Activated CD4-positive, alpha-beta T cell treated with anti-CD3 and anti-CD28 coated beads, Interleukin-2, amount 50 U/mL, for 16 hours (primary cell): ENCODE data around the gene CCNG2.
A peak's percentile ranks its signal among the peaks of the same experiment; 100 is the strongest.

Experiments used
- DNase-seq: peaks from one replicate; pipeline ENCODE4 v3.0.0-alpha.2; 2020

Gene CCNG2

DNA sequence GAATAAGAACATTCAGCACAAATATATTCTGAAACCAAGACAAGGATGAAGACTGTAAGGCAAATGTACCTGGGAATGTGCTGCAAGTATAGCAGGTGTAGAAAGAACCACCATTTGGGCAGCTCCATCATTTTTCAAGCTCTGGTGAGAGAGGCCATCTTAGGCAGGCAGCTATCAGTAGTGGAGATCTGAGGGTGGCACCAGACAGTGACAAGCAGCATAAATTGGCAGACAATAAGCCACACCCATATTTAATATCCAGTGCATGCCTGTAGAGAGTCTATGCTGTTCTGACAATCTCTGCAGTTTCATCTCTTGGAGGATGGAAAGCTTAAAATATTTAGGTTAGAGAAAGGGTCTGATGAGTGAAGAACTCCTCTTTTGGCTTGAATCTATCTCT lies 22.5 kb downstream of the CCNG2 start:
- DNase-seq: no peak

DNA sequence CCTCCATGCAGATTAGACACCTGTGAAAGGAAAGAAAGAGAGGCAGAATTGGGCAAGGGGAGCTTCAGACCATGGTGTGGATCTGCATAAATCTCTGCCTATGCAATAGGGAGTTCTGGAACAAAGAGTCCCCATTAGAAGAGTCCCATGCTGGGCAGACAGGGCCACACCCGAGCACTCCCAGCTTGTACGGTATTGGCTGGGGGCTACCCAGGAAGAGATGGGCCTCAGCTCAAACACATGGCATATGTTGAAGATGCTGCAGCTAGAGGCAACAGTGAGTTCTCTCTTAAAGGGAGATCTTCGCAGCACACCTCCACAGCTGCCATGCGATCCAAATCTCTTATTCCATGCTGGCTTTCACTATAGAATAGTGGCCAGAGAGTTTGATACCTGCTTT lies 24.7 kb downstream of the CCNG2 start:
- no peak for DNase-seq

- no peak for DNase-seq
These were observed 26.9 kb downstream of the CCNG2 start for GRCh38 chr4:77183777-77184420.

- DNase-seq: no peak
These were observed 28.0 kb downstream of the CCNG2 start for GRCh38 chr4:77184974-77185373.

DNA sequence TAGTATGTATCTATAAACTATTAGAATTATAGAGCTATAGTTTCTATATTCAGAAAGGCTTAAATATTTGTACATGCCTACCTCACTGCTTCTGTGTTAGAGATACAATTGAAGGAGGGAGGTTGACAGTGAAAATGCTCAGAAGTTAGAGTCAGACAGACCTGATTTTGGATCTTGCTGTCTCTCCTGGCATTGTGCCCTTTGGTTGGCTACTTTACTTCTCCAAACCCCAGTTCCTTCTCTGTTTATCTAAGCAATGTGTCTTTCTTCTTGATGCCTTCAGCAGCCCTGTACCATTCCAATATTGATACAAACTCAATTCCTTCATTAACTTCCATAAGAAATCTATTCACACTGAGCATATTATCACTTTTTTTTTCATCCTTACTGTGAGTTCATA lies 28.7 kb downstream of the CCNG2 start:
- DNase-seq: no peak

DNA sequence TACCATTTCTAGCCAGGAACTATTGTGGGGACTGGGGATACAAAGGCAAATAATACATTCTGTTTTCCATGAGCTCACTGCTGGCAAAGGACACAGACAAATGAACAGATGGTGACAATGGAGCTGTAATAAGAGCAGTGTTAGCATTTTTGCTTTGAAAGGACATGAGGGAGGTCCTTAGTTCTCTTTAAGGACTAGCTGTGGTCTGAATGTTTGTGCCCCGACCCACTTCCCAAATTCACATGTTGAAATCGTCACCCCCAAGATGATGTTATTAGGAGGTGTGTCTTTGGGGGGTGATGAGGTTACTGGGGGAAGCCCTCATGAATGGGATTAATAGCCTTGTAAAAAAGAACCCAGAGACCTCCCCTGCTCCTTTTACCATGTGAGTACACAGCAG lies 30.3 kb downstream of the CCNG2 start:
- no peak for DNase-seq

- DNase-seq: no peak
These were observed 31.7 kb downstream of the CCNG2 start for GRCh38 chr4:77188498-77189220.

- no peak for DNase-seq
These were observed 32.4 kb downstream of the CCNG2 start for GRCh38 chr4:77189412-77189811.

GRCh38 chr4:77190053-77190452 lies 33.0 kb downstream of the CCNG2 start:
- no peak for DNase-seq

DNA sequence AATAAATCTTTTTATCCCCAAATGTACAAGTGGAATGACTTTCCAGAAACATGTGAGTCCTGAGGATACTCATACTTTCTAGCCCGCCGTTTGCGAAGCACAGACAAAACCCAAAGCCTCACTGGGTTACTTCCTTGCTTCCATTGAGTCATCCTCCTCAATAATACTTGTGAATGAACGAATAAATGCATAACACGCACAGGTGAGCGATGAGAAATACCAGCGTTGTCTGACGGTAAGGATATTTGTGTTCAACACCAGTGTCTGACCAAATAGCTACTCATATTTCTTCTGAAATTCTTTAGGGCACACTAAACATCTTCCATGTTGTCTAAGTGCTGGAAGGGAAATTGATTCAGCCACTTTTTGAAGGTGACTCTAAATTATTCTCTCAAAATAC lies 36.0 kb downstream of the CCNG2 start:
- no peak for DNase-seq

DNA sequence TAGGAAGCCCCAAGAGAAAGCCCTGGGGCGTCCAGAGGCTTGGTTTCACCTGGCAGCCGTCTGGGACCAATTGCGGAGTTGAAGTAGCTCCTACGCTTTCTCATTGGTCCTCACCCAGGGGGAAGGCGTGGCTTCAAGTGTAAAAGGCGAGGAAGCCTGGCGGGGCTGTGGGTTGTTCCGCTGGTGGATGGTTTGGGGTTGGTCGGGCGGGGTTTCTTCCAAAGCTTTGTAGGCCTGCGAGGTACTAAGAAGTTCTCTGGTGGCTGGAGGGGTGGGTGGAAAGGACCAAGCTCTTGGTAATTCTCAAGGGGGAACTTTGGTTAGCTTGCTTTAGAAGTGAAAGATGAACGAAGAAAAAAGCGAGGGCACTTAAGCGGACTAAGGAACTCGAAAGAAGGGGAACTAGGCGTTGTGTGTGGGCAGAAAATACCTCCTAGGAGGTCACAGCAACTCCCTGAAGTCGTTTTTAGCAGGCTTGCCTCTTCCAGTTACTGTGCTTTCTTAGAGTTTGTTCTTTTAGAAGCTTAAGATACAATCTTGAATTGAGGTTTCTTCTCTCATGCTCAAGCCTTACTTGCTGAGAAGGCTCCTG lies 36.6 kb downstream of the CCNG2 start:
- DNase-seq: peak; percentile 51

DNA sequence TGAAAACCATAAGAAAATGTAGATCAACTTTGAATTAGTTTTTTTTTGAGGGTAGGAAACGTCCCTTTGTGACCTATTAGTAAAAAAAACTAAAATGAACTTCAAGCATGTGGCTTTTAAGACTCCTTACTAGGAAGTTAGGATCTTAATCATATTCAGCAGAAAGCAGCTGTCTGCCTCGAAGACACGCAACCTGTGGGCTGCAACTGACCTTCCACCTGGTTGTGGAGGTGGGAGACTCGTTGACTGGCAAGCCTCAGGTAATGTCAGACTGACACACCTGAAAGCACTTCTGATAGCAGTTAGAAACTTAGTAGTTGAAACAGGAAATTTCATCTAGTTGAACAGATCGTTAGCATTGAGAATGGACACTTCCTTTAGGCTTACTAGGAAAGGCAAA lies 37.4 kb downstream of the CCNG2 start:
- DNase-seq: no peak

DNA sequence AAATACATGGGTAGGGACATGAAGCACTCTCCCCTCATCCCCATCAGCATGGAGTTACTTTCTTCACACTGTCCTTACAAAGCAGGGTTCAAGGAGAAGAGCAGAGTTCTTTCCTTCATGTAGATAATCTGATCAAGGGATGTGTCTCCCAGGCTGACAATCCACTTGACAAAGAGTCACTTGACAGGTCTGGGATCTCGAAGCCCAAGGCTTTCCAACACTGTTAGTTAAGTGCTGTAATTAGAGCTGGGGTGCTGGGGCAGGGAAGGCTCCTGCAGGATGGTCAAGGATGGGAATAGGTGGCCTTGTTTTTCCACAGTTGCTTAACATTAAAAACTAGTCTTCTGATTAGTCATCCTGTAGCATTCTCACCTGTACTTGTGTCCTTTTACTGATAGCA lies 38.0 kb downstream of the CCNG2 start:
- no peak for DNase-seq

DNA sequence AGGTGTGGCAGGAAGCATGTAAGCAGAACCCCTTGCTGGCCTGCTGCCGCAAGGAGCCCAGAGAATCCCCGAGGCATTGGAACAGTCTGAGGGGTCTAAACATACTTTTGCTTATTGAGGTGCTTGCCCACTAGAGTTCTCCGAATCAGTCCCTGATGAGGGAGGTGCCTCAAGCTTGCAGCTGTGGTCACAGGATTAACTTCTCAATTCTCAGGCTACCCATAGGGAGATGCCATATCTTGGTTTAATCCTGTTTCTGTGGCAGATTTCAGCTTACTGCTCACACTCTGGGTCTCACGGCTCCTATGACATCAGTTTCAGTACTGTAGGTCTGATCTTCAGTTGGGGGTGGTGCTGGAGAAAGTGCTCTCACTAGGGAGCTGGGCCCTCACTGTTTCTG lies 39.9 kb downstream of the CCNG2 start:
- DNase-seq: peak; percentile 1

DNA sequence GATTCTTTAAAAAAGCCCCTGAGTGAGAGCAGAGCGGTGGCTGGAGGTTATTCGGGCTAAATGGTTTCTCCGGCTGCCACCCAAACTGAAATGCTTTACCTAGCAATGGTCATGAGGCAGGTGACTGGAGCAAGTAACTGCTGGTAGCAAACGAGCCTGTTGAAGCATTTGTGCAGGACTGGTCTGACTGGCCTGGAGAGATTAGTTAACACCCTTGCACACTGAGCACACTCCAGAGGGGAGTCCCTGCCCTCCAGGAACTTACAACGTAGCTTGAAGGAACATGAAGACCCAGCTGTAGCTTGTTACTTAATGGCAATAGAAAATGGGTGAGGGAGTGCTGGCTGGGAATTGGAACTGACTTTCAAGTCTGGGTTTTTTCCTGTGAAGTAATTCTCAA lies 40.4 kb downstream of the CCNG2 start:
- DNase-seq: no peak

- no peak for DNase-seq
These were observed 40.8 kb downstream of the CCNG2 start for GRCh38 chr4:77197831-77198230.

DNA sequence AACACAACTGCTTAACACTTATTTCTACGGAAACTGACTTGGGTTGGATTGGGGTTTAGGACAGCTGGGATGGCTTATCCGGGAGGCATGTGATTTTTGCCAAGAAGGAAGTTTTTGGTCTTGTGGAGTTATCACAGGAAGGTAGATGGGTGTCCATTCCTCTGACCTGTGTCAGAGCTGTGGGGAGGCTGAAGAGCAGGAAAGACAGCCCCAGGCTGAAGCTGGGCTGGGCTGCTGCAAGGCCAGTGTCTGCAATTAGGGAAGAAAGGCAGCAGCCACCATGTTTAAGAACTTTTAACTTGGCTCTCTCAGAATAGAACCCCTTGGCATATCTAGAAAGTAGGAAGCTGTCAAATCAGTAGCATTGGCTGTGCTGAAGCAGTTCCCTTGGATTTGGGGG lies 42.3 kb downstream of the CCNG2 start:
- DNase-seq: no peak

- no peak for DNase-seq
These were observed 42.7 kb downstream of the CCNG2 start for GRCh38 chr4:77199701-77200100.

- DNase-seq: no peak
These were observed 44.3 kb downstream of the CCNG2 start for GRCh38 chr4:77201343-77201742.

DNA sequence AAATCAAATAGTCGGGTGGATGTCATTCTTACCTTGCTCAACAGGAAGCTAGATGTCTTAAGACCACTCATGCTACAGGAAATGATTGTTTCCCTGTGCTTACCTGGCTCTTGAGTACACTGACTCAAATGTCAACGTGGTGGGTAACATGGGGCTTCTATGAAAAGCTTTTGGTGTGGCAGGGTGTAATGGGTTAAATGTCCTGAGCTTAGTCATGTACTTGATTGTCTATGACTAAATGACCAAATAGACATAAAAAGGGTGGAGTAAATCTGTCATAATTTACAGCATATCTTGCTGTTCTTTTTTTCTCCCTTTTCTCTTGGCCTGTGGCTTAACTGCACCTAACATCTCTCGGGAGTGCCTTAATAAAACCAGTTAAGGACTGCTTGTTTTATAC lies 44.9 kb downstream of the CCNG2 start:
- DNase-seq: no peak

GRCh38 chr4:77202491-77202890 lies 45.5 kb downstream of the CCNG2 start:
- no peak for DNase-seq

GRCh38 chr4:77203380-77204197 lies 46.6 kb downstream of the CCNG2 start:
- DNase-seq: peak; percentile 69

DNA sequence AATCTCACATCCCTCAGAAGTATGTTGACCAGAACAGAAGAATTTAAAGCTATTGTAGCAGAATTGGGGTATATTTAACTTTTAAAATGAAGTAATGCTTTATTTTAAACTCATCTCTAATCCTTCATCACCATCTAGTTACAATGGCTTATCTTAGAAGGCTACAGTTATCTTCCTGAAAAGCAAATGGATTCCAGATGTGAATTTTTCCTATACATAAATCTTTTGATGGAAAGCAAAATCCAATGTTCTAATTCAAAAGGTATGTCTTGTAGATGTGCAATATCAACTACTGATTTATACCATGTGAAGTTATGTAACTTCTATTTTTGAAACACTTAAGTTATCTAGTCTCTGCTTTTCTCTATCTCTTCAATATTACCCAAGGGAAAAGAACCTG lies 47.6 kb downstream of the CCNG2 start:
- no peak for DNase-seq

DNA sequence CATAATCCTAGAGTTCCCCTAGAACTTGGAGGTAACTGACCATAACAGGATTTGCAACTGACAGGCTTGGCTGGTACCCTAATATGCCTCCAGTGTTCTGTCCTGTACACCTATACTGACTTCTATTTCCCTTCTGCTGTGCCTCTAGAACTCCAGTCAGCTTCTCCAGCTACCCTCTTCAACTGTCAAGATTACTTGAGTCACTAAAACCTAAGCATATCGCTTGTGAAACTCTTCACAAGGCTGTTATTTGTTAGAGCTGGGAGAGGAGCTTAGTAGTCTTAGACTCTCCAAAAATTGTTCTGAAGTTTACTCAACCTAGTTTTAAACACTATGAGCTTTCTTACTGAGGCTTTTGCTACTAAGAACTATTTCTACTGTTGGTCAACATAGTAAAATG lies 52.0 kb downstream of the CCNG2 start:
- no peak for DNase-seq
